ENCODE results near the gene SNCB.

GRCh38 chr5:176656467-176656990 lies 26.2 kb upstream of the SNCB start:
- TF ChIP-seq CTCF (IDR thresholded peaks at IDR 0.05), result no peak
- TF ChIP-seq POLR2A (IDR thresholded peaks at IDR 0.05), result no peak
- no peak for TF ChIP-seq POLR2AphosphoS5 (IDR thresholded peaks at IDR 0.05)
